ENCODE data around the gene HAGHL. TPM values are rescaled to one million over a fixed set of nuclear protein-coding genes. Genes with fewer than 3 reads are reported as not detected.

HAGHL gene
- total RNA-seq, 1 donor from 2014 or later = 20.6 TPM

DNA sequence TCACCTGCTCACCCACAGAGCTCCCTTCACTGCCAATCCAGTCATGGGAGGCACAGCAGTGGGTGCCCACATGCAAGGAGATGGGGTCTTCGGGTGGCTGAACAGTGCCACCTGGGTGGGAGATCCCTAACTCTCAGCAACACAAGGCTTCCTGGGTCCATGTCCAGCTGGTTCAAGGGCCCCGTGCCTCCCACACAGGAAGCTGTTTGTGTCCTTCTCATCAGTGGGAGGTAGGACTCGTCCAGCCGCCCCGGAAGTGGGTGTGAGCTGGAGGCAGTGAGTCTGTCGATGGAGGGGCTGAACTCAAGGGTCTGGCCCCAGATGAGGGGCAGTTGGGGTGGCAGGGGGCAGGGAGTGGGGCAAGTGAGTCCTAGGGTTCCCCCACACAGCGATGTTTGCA is 22.9 kb upstream of the HAGHL start:
- H3K27me3 Mint-ChIP-seq (ENCODE audit: low read depth) = peaks cover 42% of the 10 kb centered on the region
- DNase-seq (ENCODE audit: low spot score) = no peak
- no peak overlapping the region for H3K27ac Mint-ChIP-seq (ENCODE audit: unreplicated experiment)
- H3K9me3 Mint-ChIP-seq (ENCODE audit: low read depth) = no peaks in the 10 kb centered on the region
- TF ChIP-seq, protein P1, sequence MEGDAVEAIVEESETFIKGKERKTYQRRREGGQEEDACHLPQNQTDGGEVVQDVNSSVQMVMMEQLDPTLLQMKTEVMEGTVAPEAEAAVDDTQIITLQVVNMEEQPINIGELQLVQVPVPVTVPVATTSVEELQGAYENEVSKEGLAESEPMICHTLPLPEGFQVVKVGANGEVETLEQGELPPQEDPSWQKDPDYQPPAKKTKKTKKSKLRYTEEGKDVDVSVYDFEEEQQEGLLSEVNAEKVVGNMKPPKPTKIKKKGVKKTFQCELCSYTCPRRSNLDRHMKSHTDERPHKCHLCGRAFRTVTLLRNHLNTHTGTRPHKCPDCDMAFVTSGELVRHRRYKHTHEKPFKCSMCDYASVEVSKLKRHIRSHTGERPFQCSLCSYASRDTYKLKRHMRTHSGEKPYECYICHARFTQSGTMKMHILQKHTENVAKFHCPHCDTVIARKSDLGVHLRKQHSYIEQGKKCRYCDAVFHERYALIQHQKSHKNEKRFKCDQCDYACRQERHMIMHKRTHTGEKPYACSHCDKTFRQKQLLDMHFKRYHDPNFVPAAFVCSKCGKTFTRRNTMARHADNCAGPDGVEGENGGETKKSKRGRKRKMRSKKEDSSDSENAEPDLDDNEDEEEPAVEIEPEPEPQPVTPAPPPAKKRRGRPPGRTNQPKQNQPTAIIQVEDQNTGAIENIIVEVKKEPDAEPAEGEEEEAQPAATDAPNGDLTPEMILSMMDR (IDR thresholded peaks at IDR 0.05) = no peak
- peaks cover 1% of the 10 kb centered on the region for H3K36me3 Mint-ChIP-seq (ENCODE audit: low read depth)
- no peak overlapping the region for H3K4me3 Mint-ChIP-seq (ENCODE audit: unreplicated experiment)
- H3K4me1 Mint-ChIP-seq (ENCODE audit: low read depth) = no peaks in the 10 kb centered on the region

GRCh38 chr16:704552-705380 is 22.1 kb upstream of the HAGHL start:
- Mint-ChIP-seq H3K4me3 (ENCODE audit: unreplicated experiment) (no peak overlapping the region), H3K9me3 (ENCODE audit: low read depth) (no peaks in the 10 kb centered on the region), H3K36me3 (ENCODE audit: low read depth) (peaks cover 1% of the 10 kb centered on the region), H3K27me3 (ENCODE audit: low read depth) (peaks cover 42% of the 10 kb centered on the region), H3K27ac (ENCODE audit: unreplicated experiment) (no peak overlapping the region), H3K4me1 (ENCODE audit: low read depth) (peaks cover 3% of the 10 kb centered on the region)
- no peak for DNase-seq (ENCODE audit: low spot score)
- TF ChIP-seq, protein P1 (IDR thresholded peaks at IDR 0.05) = no peak

- Mint-ChIP-seq H3K27ac (ENCODE audit: unreplicated experiment) (no peak within 1 kb of the TSS), H3K36me3 (ENCODE audit: low read depth) (peaks cover 1% of the 10 kb centered on the region), H3K27me3 (ENCODE audit: low read depth) (peaks cover 43% of the 10 kb centered on the region), H3K4me3 (ENCODE audit: unreplicated experiment) (peak within 1 kb of the TSS; percentile 22), H3K9me3 (ENCODE audit: low read depth) (no peaks in the 10 kb centered on the region), H3K4me1 (ENCODE audit: low read depth) (peaks cover 6% of the 10 kb centered on the region)
- no peak for DNase-seq (ENCODE audit: low spot score)
- TF ChIP-seq, protein P1 (IDR thresholded peaks at IDR 0.05) = no peak
Observed at GRCh38 chr16:705431-706188, 21.3 kb upstream of the HAGHL start, which contains the start of gene FBXL16. FBXL16 (minus strand) TSS chr16:705801; CDS start chr16:697405, 8,396 bp downstream.

DNA sequence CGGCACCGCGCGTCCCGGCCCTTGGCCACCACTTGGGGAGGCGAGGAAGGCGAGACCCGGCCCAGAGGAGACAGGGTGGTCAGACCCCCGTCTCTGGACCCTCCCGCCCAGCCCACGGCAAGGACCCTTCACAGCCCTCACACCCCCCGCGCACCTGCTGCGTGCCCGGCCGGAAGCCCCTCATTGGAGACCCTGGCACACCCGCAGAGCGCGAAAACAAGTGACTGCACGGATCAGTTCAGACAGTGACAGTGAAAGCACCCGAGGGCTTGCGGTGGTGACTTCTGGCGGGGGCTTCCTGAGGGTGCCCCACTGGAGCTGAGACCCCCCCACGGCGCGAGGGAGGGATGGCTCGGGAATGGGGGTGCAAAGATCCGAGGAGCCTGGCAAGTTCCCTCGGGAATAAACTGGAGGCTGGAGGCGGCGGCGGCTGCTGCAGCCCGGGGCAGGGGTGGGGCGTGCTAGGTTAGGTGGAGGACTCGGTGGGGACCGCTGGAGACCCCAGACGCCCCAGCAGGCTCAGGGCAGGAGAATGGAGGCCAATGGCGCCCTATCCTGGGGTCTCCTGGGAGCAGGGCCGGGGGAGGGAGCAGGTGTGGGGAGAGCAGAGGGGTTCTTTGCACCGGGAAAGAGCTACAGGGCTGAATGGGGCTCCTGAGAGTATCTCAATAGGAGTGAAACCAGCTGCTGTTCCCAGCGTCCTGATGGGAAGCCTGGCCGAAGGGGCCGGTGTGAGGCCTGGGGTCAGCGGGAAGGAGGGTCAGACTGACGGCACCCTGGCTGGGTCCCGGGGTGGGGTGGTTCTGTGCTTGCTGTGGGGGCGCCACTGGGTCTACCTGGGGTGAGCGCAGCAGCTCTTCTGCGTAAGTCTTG is 20.5 kb upstream of the HAGHL start:
- Mint-ChIP-seq H3K27ac (ENCODE audit: unreplicated experiment) (no peak overlapping the region), H3K4me3 (ENCODE audit: unreplicated experiment) (peak overlapping the region; percentile 22), H3K36me3 (ENCODE audit: low read depth) (peaks cover 1% of the 10 kb centered on the region), H3K9me3 (ENCODE audit: low read depth) (no peaks in the 10 kb centered on the region), H3K4me1 (ENCODE audit: low read depth) (peaks cover 6% of the 10 kb centered on the region), H3K27me3 (ENCODE audit: low read depth) (peaks cover 43% of the 10 kb centered on the region)
- DNase-seq (ENCODE audit: low spot score) = no peak
- TF ChIP-seq, protein P1 (IDR thresholded peaks at IDR 0.05) = no peak
